Measurements from ENCODE around the gene JAKMIP1. TPM values are rescaled to one million over a fixed set of nuclear protein-coding genes. Genes with fewer than 3 reads are reported as not detected.

Gene JAKMIP1
- not detected in 2 replicates for total RNA-seq

GRCh38 chr4:6200011-6200921, at the start of gene JAKMIP1:
Gene JAKMIP1 (minus strand): TSS chr4:6200549. CDS start chr4:6112850, 87,699 bp downstream.

GRCh38 chr4:6018331-6018730, 182.0 kb downstream of the JAKMIP1 start, which contains the start of gene C4orf50:
Gene C4orf50 (minus strand): TSS chr4:6018431.

Other genes starting within 250 kb of the JAKMIP1 start
- not detected in 2 replicates for gene C4orf50, start 182.1 kb downstream of the JAKMIP1 start, total RNA-seq
- 20.8 and 24.3 TPM in 2 replicates for gene WFS1, start 69.3 kb upstream of the JAKMIP1 start, total RNA-seq

Data from nasal cavity respiratory epithelium epithelial cell of viscerocranial mucosa (primary cell).